Liver (tissue), 9 donors: ENCODE results near the gene CLIC1. TPM values are rescaled to one million over a fixed set of nuclear protein-coding genes. Genes with fewer than 3 reads are reported as not detected.

Experiments used
- DNase-seq: peaks from one replicate; pipeline ENCODE4 v3.0.0-alpha.2; 2017; ENCODE audit warnings: low spot score
- H3K27ac ChIP-seq, 2 donors: one replicate each; pipeline ENCODE4 v1.7.0; 2013; ENCODE audit warnings: inconsistent platforms in 2 of 2, low read length in 2 of 2, control low read depth in 1 of 2, low read depth in 1 of 2, mild to moderate bottlenecking in 1 of 2
- H3K27me3 ChIP-seq, 4 donors: one replicate each; pipeline versions ENCODE4 v1.6.1 to v1.7.0; 2013; ENCODE audit warnings: low read length in 3 of 4, inconsistent platforms in 1 of 4, mild to moderate bottlenecking in 1 of 4, moderate library complexity in 1 of 4; ENCODE audit not compliant: control insufficient read depth in 4 of 4, insufficient read depth in 4 of 4
- H3K36me3 ChIP-seq, 4 donors: one replicate each; pipeline versions ENCODE4 v1.6.1 to v1.7.0; 2013; ENCODE audit warnings: low read length in 3 of 4, mild to moderate bottlenecking in 3 of 4, low read depth in 1 of 4, moderate library complexity in 1 of 4; ENCODE audit not compliant: control insufficient read depth in 4 of 4, insufficient read depth in 3 of 4
- H3K4me1 ChIP-seq, 4 donors: one replicate each; pipeline versions ENCODE4 v1.6.1 to v1.7.0; 2013; ENCODE audit warnings: low read length in 3 of 4, mild to moderate bottlenecking in 3 of 4, moderate library complexity in 1 of 4; ENCODE audit not compliant: control insufficient read depth in 4 of 4, insufficient read depth in 4 of 4
- H3K4me3 ChIP-seq, 3 donors: one replicate each; pipeline versions ENCODE4 v1.6.1 to v1.7.0; 2013; ENCODE audit warnings: low read length in 3 of 3, control low read depth in 1 of 3, low read depth in 1 of 3, mild to moderate bottlenecking in 1 of 3
- H3K9ac ChIP-seq, 2 donors: one replicate each; pipeline ENCODE4 v1.7.0; 2013; ENCODE audit warnings: low read length in 2 of 2, mild to moderate bottlenecking in 2 of 2, moderate library complexity in 2 of 2, control low read depth in 1 of 2, low read depth in 1 of 2
- H3K9me3 ChIP-seq, 4 donors: one replicate each; pipeline versions ENCODE4 v1.6.1 to v1.7.0; 2013; ENCODE audit warnings: low read length in 3 of 4; ENCODE audit not compliant: control insufficient read depth in 4 of 4
- FOXA2 ChIP-seq: IDR thresholded peaks from 2 replicates; pipeline ENCODE4 v1.6.1; 2016; ENCODE audit warnings: antibody characterized with exemption
- GABPA ChIP-seq, 2 donors: IDR thresholded peaks in 1 of 2; conservative IDR thresholded peaks in 1 of 2; 2 replicates each; pipeline ENCODE4 v1.6.1; 2016; ENCODE audit warnings: antibody characterized with exemption in 2 of 2, mild to moderate bottlenecking in 1 of 2, moderate library complexity in 1 of 2
- HNF4A ChIP-seq, 2 donors: conservative IDR thresholded peaks; 2 replicates each; pipeline ENCODE4 v1.6.1; 2016; ENCODE audit warnings: antibody characterized with exemption in 2 of 2, mild to moderate bottlenecking in 2 of 2
- HNF4G ChIP-seq: IDR thresholded peaks from 2 replicates; pipeline ENCODE4 v1.6.1; 2016; ENCODE audit warnings: antibody characterized with exemption
- JUND ChIP-seq, 2 donors: IDR thresholded peaks; 2 replicates each; pipeline ENCODE4 v1.6.1; 2016; ENCODE audit warnings: antibody characterized with exemption in 2 of 2
- RAD21 ChIP-seq, 2 donors: IDR thresholded peaks; 2 replicates each; pipeline ENCODE4 v1.6.1; 2016; ENCODE audit warnings: antibody characterized with exemption in 2 of 2, mild to moderate bottlenecking in 2 of 2
- RXRA ChIP-seq, 2 donors: IDR thresholded peaks; 2 replicates each; pipeline ENCODE4 v1.6.1; 2017 to 2018; ENCODE audit warnings: antibody characterized with exemption in 2 of 2, mild to moderate bottlenecking in 1 of 2
- SP1 ChIP-seq: IDR thresholded peaks from 2 replicates; pipeline ENCODE4 v1.6.1; 2018; ENCODE audit warnings: antibody characterized with exemption, mild to moderate bottlenecking
- TAF1 ChIP-seq: conservative IDR thresholded peaks from 2 replicates; pipeline ENCODE4 v1.6.1; 2016; ENCODE audit warnings: antibody characterized with exemption, mild to moderate bottlenecking
- YY1 ChIP-seq: IDR thresholded peaks from 2 replicates; pipeline ENCODE4 v1.6.1; 2016; ENCODE audit warnings: antibody characterized with exemption, mild to moderate bottlenecking
- WGBS: extraction: QIAGEN DNeasy Blood & Tissue Kit; methylation state at CpG from one replicate; pipeline ENCODE4 v1.1.7; 2013; 5-methylcytosine and 5-hydroxymethylcytosine counted together
- polyA plus RNA-seq, 2 donors: library from polyadenylated mRNA; stranded (reverse) in 1 of 2; unstranded in 1 of 2; fragments of 200-250 nt in 1 of 2; fragments of >200 nt in 1 of 2; fragmentation: Nextera tagmentation in 1 of 2; extraction: Ambion mirVana in 1 of 2; gene quantifications; one replicate each; pipeline versions ENCODE4 v1.2.1 to v1.2.3, GENCODE V29; 2013 to 2015
- total RNA-seq, 2 donors: library from RNA; depleted of rRNA; stranded (reverse); fragments of >200 nt; gene quantifications; one replicate each; pipeline ENCODE4 v1.2.3, GENCODE V29; 2014
- TF ChIP-seq, protein P1 (sequence below): IDR thresholded peaks from 2 replicates; pipeline ENCODE4 v1.6.1; 2016; ENCODE audit warnings: antibody characterized with exemption
- TF ChIP-seq, protein P2 (sequence below): IDR thresholded peaks from 2 replicates; pipeline ENCODE4 v1.6.1; 2016; ENCODE audit warnings: antibody characterized with exemption
- TF ChIP-seq, protein P3 (sequence below): fragments of 150-350 bp; IDR thresholded peaks from 2 replicates; pipeline ENCODE4 v1.5.1; 2017; ENCODE audit warnings: improper control_type of control experiment, low read depth, low read length; ENCODE audit not compliant: missing input control
- TF ChIP-seq, protein P4 (sequence below): IDR thresholded peaks from 2 replicates; pipeline ENCODE4 v1.6.1; 2016; ENCODE audit warnings: antibody characterized with exemption, mild to moderate bottlenecking
- donor health status: healthy.
- donor health status: healthy.
- donor health status: healthy.
- donor health status: healthy.
- donor health status: healthy.

Gene CLIC1
- total and polyA plus RNA-seq, 4 donors = 56.5 to 124 (median 64.5) TPM

DNA sequence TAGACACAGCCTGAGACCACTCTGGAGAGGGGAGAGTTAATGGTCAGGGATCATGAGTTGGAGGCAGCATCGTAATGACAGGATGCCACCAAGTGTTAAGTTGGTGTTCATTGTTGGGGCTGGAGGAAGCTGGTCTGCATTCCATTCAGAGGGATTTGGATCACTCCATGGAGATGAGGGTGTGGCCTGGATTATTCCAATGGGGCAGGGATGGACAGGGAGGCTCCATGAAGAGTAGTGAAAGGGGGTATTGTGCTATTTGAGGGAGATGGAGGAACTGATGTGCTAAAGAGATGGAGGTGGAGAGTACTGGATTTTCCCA is 27.2 kb upstream of the CLIC1 start:
- no peak for DNase-seq
- no peak overlapping the region for H3K9ac ChIP-seq
- TF ChIP-seq SP1 (no peak), YY1 (no peak), GABPA (IDR thresholded peaks at IDR 0.05 in 1 of 2, conservative IDR thresholded peaks at IDR 0.05 in 1 of 2) (no peak)
- H3K4me3 ChIP-seq = no peak overlapping the region
- no peaks in the 10 kb centered on the region for H3K36me3 ChIP-seq
- 40% methylated on average over 1 of the region's 1 CpG for WGBS
- H3K4me1 ChIP-seq = no peaks in the 10 kb centered on the region
- H3K9me3 ChIP-seq = no peaks in the 10 kb centered on the region
- no peaks in the 10 kb centered on the region for H3K27me3 ChIP-seq
- H3K27ac ChIP-seq = no peak overlapping the region

DNA sequence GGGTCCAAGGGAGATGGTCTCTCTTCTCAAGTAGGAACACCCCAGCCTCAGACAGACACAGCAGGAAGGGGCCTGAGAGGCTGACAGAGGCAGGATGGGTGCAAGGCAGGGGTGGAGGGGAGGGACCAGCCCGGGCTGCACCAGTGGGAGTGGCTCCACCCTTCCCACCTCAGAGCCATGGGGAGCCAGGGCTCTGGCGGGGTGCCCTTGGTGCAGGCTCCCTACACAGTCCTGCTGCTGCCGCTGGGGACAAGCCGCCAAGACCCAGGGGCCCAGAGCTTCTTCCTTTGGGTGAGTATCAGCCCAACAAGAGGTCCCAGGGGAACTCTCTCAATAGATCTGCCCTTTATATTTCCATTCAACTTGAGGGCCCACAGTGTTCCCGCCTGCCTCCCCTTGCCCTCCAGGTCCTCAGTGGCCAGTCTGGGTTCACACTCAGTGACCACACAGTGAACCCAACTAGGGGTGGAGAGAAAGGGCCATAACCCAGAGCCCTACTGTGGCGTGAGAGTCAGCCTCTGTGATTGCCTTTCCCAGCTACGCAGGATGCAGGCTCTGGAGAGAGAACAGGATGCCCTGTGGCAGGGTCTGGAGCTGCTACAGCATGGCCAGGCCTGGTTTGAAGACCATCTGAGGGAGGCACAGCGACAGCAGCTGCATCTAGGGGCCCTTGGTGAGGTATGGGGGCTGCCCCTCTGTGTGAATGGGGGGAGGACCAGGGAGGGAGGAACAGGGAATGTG is 26.7 kb upstream of the CLIC1 start:
- TF ChIP-seq, protein P1, sequence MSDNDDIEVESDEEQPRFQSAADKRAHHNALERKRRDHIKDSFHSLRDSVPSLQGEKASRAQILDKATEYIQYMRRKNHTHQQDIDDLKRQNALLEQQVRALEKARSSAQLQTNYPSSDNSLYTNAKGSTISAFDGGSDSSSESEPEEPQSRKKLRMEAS = no peak
- no peak for TF ChIP-seq RXRA (IDR thresholded peaks at IDR 0.05)
- no peak for TF ChIP-seq RAD21 (IDR thresholded peaks at IDR 0.05)
- TF ChIP-seq TAF1 = no peak
- TF ChIP-seq, protein P2, sequence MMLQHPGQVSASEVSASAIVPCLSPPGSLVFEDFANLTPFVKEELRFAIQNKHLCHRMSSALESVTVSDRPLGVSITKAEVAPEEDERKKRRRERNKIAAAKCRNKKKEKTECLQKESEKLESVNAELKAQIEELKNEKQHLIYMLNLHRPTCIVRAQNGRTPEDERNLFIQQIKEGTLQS = no peak
- TF ChIP-seq, protein P3, sequence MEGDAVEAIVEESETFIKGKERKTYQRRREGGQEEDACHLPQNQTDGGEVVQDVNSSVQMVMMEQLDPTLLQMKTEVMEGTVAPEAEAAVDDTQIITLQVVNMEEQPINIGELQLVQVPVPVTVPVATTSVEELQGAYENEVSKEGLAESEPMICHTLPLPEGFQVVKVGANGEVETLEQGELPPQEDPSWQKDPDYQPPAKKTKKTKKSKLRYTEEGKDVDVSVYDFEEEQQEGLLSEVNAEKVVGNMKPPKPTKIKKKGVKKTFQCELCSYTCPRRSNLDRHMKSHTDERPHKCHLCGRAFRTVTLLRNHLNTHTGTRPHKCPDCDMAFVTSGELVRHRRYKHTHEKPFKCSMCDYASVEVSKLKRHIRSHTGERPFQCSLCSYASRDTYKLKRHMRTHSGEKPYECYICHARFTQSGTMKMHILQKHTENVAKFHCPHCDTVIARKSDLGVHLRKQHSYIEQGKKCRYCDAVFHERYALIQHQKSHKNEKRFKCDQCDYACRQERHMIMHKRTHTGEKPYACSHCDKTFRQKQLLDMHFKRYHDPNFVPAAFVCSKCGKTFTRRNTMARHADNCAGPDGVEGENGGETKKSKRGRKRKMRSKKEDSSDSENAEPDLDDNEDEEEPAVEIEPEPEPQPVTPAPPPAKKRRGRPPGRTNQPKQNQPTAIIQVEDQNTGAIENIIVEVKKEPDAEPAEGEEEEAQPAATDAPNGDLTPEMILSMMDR = no peak
- no peak for TF ChIP-seq GABPA (IDR thresholded peaks at IDR 0.05 in 1 of 2, conservative IDR thresholded peaks at IDR 0.05 in 1 of 2)
- TF ChIP-seq HNF4G = no peak
- TF ChIP-seq JUND (IDR thresholded peaks at IDR 0.05) = no peak
- TF ChIP-seq SP1 = no peak
- TF ChIP-seq, protein P4, sequence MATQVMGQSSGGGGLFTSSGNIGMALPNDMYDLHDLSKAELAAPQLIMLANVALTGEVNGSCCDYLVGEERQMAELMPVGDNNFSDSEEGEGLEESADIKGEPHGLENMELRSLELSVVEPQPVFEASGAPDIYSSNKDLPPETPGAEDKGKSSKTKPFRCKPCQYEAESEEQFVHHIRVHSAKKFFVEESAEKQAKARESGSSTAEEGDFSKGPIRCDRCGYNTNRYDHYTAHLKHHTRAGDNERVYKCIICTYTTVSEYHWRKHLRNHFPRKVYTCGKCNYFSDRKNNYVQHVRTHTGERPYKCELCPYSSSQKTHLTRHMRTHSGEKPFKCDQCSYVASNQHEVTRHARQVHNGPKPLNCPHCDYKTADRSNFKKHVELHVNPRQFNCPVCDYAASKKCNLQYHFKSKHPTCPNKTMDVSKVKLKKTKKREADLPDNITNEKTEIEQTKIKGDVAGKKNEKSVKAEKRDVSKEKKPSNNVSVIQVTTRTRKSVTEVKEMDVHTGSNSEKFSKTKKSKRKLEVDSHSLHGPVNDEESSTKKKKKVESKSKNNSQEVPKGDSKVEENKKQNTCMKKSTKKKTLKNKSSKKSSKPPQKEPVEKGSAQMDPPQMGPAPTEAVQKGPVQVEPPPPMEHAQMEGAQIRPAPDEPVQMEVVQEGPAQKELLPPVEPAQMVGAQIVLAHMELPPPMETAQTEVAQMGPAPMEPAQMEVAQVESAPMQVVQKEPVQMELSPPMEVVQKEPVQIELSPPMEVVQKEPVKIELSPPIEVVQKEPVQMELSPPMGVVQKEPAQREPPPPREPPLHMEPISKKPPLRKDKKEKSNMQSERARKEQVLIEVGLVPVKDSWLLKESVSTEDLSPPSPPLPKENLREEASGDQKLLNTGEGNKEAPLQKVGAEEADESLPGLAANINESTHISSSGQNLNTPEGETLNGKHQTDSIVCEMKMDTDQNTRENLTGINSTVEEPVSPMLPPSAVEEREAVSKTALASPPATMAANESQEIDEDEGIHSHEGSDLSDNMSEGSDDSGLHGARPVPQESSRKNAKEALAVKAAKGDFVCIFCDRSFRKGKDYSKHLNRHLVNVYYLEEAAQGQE = no peak
- Histone ChIP-seq H3K9ac (no peak overlapping the region), H3K27ac (no peak overlapping the region), H3K4me1 (no peaks in the 10 kb centered on the region), H3K36me3 (no peaks in the 10 kb centered on the region), H3K27me3 (no peaks in the 10 kb centered on the region), H3K4me3 (no peak overlapping the region), H3K9me3 (no peaks in the 10 kb centered on the region)
- 83% methylated on average over 8 of the region's 8 CpGs for WGBS
- no peak for DNase-seq

DNA sequence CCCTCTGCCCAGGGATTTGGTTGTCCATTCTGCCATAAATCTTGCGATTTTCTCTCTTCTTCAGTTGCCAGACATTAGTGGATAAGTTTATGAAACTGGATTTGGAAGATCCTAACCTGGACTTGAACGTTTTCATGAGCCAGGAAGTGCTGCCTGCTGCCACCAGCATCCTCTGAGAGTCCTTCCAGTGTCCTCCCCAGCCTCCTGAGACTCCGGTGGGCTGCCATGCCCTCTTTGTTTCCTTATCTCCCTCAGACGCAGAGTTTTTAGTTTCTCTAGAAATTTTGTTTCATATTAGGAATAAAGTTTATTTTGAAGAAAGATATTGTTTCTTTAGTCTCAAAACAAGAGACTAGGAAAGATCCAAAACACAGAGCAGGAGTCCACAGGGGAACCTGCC is 26.0 kb upstream of the CLIC1 start, which contains the start of gene SAPCD1:
TSS of gene SAPCD1 (plus strand) at position 301 of the 400 bp plus-strand sequence. CDS start 399 bp downstream, outside the sequence.
- Histone ChIP-seq H3K4me3 (no peak within 1 kb of the TSS), H3K27me3 (no peaks in the 10 kb centered on the region), H3K27ac (no peak within 1 kb of the TSS), H3K4me1 (no peaks in the 10 kb centered on the region), H3K9me3 (no peaks in the 10 kb centered on the region), H3K9ac (no peak within 1 kb of the TSS), H3K36me3 (no peaks in the 10 kb centered on the region)
- 84% methylated on average over 4 of the region's 4 CpGs for WGBS
- DNase-seq = no peak
- TF ChIP-seq YY1 (no peak), SP1 (no peak), FOXA2 (no peak), HNF4A (conservative IDR thresholded peaks at IDR 0.05) (no peak), JUND (IDR thresholded peaks at IDR 0.05) (no peak), HNF4G (no peak)
- TF ChIP-seq, protein P1 = no peak
- TF ChIP-seq, protein P3 = no peak
